Activated CD8-positive, alpha-beta memory T cell treated with anti-CD3 and anti-CD28 coated beads, Interleukin-2, amount 50 U/mL, for 4 hours (primary cell): ENCODE results near the gene RIC8A.

Experiments
- DNase-seq: peaks from one replicate; pipeline ENCODE4 v3.0.0-alpha.2; 2020

Gene RIC8A

GRCh38 chr11:250740-251299 is 43.3 kb downstream of the RIC8A start:
- DNase-seq: peak; percentile 84

GRCh38 chr11:251550-251949 is 44.0 kb downstream of the RIC8A start:
- no peak for DNase-seq

- DNase-seq: no peak
Observed at GRCh38 chr11:252666-253065, 45.2 kb downstream of the RIC8A start.

- DNase-seq: no peak
Observed at GRCh38 chr11:253160-253885, 45.8 kb downstream of the RIC8A start.

GRCh38 chr11:253886-254270 is 46.4 kb downstream of the RIC8A start:
- no peak for DNase-seq

- DNase-seq: no peak
Observed at GRCh38 chr11:255176-255575, 47.7 kb downstream of the RIC8A start.

- no peak for DNase-seq
Observed at GRCh38 chr11:255816-256215, 48.3 kb downstream of the RIC8A start.

GRCh38 chr11:256952-257737 is 49.6 kb downstream of the RIC8A start:
- DNase-seq: no peak

GRCh38 chr11:257766-258493 is 50.4 kb downstream of the RIC8A start:
- no peak for DNase-seq

- no peak for DNase-seq
Observed at GRCh38 chr11:259413-259812, 51.9 kb downstream of the RIC8A start.

- DNase-seq: no peak
Observed at GRCh38 chr11:261624-262023, 54.1 kb downstream of the RIC8A start.
